Astrocyte of the spinal cord (primary cell): ENCODE data around the gene APOH.

Experiments
- DNase-seq: peaks from one replicate; pipeline ENCODE4 v3.0.0; 2011; ENCODE audit warnings: low read depth, low spot score
- H3K4me3 ChIP-seq: 2 replicates; pipeline ENCODE4 v1.5.1; 2011; ENCODE audit warnings: low read depth, mild to moderate bottlenecking, low read length, moderate library complexity
- CTCF ChIP-seq: IDR thresholded peaks from 2 replicates; pipeline ENCODE4 v1.5.1; 2012; ENCODE audit warnings: low read depth, mild to moderate bottlenecking, low read length, inconsistent platforms
- in situ Hi-C: cut with HindIII; loops from 2 replicates; pipeline ENCODE4 v1.10.0; 2017; ENCODE audit warnings: low sequenced_read_pairs

Gene APOH

GRCh38 chr17:66187718-66188117, 41.5 kb downstream of the APOH start:
- in situ Hi-C loops = no loop called here
- no peak for TF ChIP-seq CTCF
- no peak overlapping the region for H3K4me3 ChIP-seq
- no peak for DNase-seq

GRCh38 chr17:66185862-66186261, 43.4 kb downstream of the APOH start:
- DNase-seq = no peak
- no peak for TF ChIP-seq CTCF
- no peak overlapping the region for H3K4me3 ChIP-seq
- in situ Hi-C loops = no loop called here

- no peak for TF ChIP-seq CTCF
- no peak overlapping the region for H3K4me3 ChIP-seq
- in situ Hi-C loops = no loop called here
- no peak for DNase-seq
These were observed 44.8 kb downstream of the APOH start for GRCh38 chr17:66184392-66184791.

- DNase-seq = no peak
- in situ Hi-C loops = no loop called here
- TF ChIP-seq CTCF = no peak
- no peak overlapping the region for H3K4me3 ChIP-seq
These were observed 45.7 kb downstream of the APOH start for GRCh38 chr17:66183529-66183928.

GRCh38 chr17:66178642-66179041, 50.6 kb downstream of the APOH start:
- no peak for TF ChIP-seq CTCF
- H3K4me3 ChIP-seq = no peak overlapping the region
- in situ Hi-C loops = no loop called here
- no peak for DNase-seq

- no peak overlapping the region for H3K4me3 ChIP-seq
- TF ChIP-seq CTCF = no peak
- DNase-seq = no peak
- in situ Hi-C loops = no loop called here
These were observed 52.2 kb downstream of the APOH start for GRCh38 chr17:66177048-66177447.

GRCh38 chr17:66175892-66176291, 53.3 kb downstream of the APOH start:
- no peak for TF ChIP-seq CTCF
- in situ Hi-C loops = no loop called here
- DNase-seq = no peak
- no peak overlapping the region for H3K4me3 ChIP-seq
